ENCODE measurements around the gene MORN2. TPM values are rescaled to one million over a fixed set of nuclear protein-coding genes. Genes with fewer than 3 reads are reported as not detected.
A peak's percentile ranks its signal among the peaks of the same experiment; 100 is the strongest.

Gene MORN2
- total RNA-seq, 2 donors from 2014 or later = 8.5 to 9.8 TPM

DNA sequence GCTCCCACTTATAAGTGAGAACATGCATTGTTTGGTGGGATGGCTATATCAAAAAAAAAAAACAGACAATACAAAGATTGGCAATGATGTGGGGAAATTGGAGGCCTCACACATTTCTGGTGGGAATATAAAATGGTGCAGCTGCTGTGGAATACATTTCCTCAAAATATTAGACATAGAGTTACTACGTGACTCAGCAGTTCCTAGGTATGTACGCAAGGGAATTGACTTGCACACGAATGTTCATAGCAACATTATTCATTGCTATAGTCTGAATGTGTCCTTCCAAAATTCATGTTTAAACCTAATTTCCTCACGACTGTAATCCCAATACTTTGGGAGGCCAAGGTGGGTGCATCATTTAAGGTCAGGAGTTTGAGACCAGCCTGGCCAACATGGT, 11.6 kb downstream of the MORN2 start:
- intact Hi-C loops (cut with DNase I, micrococcal nuclease) = no loop called here
- ATAC-seq (no peak), DNase-seq (no peak)

DNA sequence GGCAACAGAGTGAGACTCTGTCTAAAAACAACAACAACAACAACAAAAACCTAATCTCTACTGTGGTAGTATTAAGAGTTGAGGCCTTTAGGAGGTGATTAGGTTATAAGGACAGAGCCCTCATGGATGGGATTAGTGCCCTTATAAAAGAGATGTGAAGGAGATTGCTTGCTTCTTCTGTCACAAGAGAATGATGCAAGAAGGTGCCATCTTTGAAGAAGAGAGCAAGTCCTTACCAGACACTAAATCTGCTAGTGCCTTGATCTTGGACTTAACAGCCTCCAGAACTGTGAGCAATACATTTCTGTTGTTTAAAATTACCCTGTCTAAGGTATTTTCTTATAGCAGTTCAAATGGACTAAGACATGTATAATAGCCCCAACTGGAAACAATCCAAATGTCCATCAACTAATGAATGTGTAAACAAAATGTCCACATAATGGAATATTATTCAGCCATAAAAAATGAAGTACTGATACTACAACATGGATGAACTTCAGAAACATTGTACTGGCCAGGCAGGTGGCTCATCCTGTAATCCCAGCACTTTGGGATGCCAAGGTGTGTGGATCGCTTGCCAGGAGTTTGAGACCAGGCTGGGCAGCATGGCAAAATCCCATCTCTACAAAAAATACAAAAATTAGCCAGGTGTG, 12.3 kb downstream of the MORN2 start:
- no peak for DNase-seq
- intact Hi-C loops (cut with DNase I, micrococcal nuclease) = no loop called here
- ATAC-seq = no peak

DNA sequence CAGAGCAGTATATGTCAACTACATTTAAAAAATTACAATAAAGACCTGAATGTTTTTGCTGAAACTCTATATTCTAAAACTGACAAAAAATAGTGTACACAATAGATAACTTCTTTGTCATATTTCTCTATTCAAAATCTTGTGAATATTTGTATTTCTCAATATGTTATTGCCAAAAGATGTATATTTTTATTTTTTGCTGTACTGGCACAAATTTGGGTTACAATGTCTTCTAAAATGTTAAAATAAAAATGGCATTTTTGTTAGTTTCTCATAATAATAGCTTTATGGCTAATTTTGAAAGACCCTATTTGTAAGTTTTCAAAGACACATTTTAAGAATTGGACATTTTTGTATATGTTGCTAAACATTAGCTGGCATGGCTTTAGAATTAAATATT, 13.3 kb downstream of the MORN2 start:
- ATAC-seq = no peak
- intact Hi-C loops (cut with DNase I, micrococcal nuclease) = no loop called here
- no peak for DNase-seq

DNA sequence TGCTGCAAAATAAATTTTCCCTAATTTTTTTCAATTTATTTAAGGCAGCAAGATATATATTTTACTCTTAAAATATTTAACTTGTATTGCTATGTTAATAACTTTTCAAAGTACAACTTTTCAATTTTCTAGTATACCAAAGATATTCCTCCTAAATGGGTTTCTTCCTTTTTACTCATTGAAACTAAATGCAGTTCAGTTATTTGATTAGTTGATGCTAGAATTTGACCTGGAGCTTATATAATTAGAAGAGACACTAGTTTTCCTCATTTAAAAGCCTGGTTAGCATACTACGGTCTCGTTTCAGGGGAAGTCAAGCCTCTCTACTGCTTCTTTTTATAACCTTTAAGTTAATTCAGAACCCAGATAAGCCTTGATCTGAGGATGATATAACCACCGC, 13.8 kb downstream of the MORN2 start, which contains the start of gene ARHGEF33:
ARHGEF33 (plus strand) TSS at position 301 of the 400 bp plus-strand sequence. CDS start 29,573 bp downstream, outside the sequence.
- intact Hi-C loops (cut with DNase I, micrococcal nuclease) = no loop called here
- DNase-seq (no peak), ATAC-seq (no peak)

DNA sequence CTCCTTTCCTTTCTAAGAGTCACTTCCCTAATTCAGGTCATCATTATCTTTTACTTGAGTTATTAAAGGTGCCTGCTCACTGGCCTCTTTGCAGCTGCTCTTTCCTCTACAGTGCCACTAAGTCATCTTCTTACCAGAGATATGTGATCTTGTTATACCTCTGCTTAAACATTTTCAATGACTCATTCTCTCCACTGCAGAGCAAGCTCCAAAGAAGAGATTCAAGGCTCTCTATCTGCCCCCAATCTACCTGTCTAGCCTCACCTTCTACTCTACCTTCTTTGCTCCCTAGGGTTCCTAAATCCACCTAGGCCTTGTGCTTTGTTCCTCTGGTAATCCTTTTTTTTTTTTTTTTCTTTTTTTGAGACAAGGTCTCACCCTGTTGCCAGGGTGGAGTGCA, 17.0 kb downstream of the MORN2 start:
- ATAC-seq (no peak), DNase-seq (no peak)
- intact Hi-C loops (cut with DNase I, micrococcal nuclease) = no loop called here

DNA sequence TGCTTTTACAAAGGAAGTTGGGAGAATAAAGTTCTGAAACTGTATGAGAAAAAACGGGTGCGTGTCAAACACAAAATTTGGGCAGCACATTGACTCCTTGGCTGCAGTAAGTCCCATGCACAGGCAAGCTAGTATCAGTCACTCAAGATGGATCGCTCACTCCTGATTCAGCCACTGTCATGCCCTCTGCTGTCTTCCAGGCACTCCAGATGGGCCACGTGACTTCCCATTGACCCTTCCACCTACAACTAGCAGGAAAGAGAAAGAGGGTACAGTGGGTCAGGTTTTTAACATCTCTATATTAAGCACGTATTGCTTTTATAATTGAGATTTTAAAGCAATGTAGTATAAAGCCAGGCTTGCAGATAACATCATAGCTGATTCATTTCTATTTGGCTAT, 22.5 kb downstream of the MORN2 start:
- DNase-seq (no peak), ATAC-seq (no peak)
- intact Hi-C loops (cut with DNase I, micrococcal nuclease) = no loop called here

DNA sequence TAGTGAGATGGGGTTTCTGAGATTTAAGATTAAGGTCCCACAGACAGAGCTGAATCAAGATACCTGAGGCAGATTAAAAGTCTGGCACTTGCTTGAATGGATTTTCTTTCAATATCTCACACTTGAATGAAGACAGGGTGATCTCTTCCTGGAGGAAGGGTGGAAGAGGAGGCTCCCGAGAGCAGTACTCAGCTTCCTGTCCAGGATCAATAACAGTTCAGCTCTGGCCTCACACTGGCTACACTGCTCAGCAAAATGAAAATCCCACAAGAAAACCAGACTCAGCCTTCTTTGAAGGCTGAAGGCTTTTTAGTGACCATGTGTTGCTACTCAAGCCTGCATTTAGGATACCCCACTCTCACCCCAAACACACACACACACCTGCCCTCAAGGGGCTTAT, 24.9 kb downstream of the MORN2 start:
- DNase-seq = no peak
- intact Hi-C loops (cut with DNase I, micrococcal nuclease) = no loop called here
- ATAC-seq = no peak

DNA sequence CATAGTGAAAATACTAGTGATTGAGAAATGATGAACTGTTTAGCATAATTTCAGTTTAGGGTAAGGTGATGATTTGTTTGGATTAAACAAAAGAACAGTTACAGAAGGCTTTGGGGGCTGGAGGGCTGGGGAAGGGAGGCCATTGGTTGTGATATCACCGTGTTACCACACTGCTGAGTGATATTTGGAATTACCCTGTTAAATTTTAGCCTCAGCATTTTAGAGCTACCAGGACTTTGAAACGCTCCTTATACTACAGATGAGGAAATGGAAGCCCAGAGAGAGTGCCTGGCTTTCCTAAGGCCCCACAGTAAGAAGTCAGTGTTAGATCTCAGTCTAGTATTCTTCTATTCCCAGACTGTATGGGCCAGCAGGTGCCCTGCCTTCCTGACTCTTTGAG, 29.5 kb downstream of the MORN2 start:
- intact Hi-C loops (cut with DNase I, micrococcal nuclease) = no loop called here
- DNase-seq (no peak), ATAC-seq (no peak)

DNA sequence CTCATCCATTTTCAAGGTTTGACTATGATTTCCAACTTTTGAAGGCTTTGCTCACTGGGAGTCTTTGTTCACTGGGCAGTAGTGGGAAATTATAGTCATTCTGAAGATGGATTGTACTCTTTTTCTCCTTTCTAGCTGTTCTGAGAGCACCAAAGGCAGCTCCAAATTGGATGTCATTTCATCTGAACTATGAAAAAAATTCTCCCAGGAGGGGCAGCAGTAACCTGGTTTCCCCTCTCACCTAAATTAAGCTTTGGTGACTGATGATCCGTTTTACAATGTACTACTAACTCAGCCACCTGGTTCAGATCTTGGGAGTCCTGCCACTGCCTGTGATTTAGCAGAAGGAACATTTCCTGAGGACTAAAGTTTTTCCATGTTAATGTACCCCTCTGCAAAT, 31.5 kb downstream of the MORN2 start:
- intact Hi-C loops (cut with DNase I, micrococcal nuclease) = no loop called here
- DNase-seq = no peak
- ATAC-seq = no peak

DNA sequence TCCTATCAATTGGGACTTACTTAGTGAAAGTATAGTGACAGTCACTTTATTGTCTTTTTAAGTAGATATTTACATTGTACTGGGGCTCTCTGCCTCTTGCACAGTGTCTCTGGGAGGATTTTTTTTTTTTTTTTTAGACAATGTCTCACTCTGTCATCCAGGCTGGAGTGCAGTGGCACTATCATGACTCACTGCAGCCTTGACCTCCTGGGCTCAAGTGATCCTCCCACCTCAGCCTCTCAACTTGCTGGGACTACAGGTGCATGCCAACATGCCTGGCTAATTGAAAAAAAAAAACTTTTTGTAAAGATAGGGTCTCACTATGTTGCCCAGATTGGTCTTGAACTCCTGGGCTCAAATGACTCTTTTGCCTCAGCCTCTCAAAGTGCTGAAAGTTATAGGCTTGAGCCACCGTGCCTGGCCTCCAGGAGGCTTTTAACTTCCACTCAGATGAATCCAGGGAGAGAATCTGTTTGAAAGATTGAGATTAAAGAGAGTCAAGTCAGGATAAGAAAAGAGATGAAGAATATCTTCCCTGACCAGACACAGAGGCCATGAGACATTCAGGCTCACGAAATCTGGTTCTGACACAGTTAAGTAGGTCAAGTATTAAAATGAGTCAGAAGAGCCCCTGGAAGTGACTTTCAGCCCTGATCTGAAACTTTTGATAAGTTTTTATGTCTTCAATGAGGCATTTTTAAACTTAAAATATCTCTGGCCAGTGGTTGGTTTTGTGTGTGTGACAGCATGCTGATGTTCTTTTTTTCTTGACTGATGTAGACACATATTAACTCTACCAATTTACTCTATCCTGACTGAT, 32.2 kb downstream of the MORN2 start:
- no peak for DNase-seq
- intact Hi-C loops (cut with DNase I, micrococcal nuclease) = no loop called here
- ATAC-seq = no peak

DNA sequence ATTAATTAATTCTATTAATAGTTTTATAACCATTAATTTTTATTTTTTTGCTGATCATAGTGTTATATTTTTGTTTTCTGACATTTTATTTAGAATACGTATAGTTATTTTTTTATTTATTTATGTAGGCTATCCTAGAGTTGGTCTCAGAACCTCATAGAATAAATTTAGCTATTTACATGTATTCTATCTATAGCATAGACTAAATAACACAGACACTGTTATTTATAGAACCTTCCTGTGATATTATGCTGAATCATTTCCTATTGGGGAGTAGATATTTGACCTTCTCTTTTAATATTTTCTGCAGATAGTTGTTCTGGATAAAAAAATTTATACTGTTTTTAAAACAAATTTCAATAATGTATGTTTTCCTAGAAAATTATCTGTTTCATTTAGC, 34.1 kb downstream of the MORN2 start:
- ATAC-seq (no peak), DNase-seq (no peak)
- intact Hi-C loops (cut with DNase I, micrococcal nuclease) = no loop called here

DNA sequence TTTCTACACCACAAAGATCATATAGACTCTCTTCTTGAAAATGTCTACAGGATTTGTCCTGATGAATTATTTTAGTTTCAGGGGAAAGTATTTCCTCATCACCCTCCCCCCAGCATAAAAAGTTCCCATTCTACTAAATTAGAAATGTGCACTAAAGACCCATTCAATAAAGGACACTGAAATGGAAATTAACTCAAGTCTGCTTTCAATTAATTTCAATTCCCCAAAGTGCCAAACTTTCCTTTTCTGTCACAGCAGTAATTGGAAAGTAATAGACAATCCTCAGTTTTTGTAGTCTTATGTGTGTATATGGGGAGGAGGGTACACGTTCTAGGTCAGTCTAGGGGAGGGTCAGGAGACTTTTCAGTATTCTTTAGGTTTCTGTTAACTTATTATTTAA, 35.4 kb downstream of the MORN2 start:
- intact Hi-C loops (cut with DNase I, micrococcal nuclease) = no loop called here
- no peak for DNase-seq
- ATAC-seq = no peak

DNA sequence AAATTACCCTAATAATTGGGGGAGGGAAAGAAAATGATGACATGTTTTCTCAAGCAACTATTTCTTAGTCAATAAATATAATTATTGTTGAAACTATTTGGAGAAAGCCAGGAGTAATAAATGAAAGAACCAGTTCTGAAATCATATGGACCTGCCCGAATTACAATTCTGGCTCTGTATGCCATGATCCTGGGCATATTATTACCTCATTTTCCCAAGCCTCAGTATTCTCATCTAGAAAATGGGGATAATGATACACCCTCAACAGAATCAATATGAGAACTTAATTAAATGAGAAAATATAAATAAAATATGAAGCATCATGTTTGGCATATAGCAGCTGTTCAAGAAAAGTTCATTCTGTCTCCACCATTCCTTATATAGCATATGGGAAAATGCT, 36.8 kb downstream of the MORN2 start:
- DNase-seq = no peak
- no peak for ATAC-seq
- intact Hi-C loops (cut with DNase I, micrococcal nuclease) = no loop called here

DNA sequence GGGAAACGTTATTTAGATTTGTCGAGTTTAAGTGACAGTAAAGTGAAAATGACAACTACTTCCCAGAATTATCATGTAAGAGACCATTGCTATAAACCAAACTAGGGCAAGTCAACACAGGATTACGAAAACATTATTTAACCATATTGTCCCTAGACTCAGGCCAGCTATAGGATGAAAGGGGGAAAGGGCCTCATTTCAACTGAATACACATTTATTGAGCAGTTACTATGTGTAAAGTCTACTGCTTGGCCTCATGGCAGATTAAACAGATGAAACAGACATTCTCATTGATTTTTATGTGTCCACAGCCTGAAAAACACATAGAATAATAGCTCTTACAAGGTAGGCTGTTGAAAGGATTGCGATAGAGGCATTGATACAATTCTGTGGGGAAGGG, 46.6 kb downstream of the MORN2 start:
- intact Hi-C loops (cut with DNase I, micrococcal nuclease) = no loop called here
- no peak for ATAC-seq
- no peak for DNase-seq

DNA sequence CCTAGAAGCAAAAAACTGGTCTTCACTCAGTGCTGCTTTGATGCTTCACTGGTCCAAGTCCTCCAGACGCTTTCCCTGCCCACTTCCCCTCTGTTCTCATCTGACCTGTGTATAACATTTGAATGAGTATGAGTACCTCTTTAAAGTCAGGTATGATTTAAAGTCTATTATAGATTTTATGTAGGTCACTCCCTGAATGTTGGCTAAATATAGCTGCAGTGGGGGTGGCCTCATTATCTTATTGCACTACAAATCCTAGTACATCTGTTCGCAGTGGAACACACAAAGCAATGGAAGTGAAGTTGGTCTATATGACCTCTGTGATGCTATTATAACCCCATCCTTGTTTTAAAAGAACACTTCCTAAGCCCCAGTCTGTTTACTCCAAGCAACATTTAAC, 47.1 kb downstream of the MORN2 start:
- intact Hi-C loops (cut with DNase I, micrococcal nuclease) = no loop called here
- peak; percentile 46 for ATAC-seq
- DNase-seq = no peak

DNA sequence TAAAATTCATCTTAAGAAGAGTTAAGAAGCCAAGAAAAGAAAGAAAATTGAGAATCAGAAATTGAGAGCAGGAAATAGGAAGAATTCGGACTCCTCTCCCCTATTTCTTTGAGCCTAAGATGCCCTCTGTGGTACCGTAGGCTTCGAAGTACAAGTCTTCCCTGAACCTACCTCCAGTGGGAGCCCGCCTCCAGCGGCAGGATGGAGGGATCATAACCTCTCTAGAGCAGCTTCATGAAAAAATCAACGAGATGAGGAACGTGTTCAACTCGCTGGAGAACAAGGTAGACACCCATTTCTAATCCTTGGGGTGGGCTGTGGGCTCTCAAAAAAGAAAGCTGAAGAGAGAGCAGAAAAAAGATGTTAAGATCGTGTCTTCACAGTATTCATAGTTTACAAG, 50.2 kb downstream of the MORN2 start:
- intact Hi-C loops (cut with DNase I, micrococcal nuclease) = no loop called here
- DNase-seq (no peak), ATAC-seq (no peak)

DNA sequence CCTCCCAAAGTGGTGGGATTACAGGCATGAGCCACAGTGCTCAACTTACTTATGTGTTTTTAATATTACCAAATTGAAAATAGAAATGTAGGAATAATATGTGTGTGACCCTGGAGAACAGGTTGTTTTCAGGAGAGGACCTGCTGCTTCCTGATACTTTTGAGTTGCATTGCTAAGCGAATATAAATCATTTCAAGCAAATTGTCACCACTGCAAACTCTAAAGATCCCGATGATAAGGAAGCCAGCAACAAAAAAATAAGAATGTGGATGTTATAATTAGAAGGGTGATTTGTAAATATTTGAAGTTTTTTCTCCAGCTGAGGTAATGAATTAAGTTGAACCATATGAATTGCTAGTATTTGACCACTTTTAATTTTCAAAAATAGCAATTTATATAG, 54.8 kb downstream of the MORN2 start:
- no peak for DNase-seq
- intact Hi-C loops (cut with DNase I, micrococcal nuclease) = no loop called here
- ATAC-seq = no peak

All from left colon (tissue), 2 donors.